ENCODE results near the gene GRIN2D. TPM values are rescaled to one million over a fixed set of nuclear protein-coding genes. Genes with fewer than 3 reads are reported as not detected.

GRIN2D gene
- total RNA-seq, 4 donors from 2014 or later, result 0.07 to 0.27 (median 0.09) TPM; not detected in 1

GRCh38 chr19:48373567-48373966 is 19.9 kb upstream of the GRIN2D start:
- in situ Hi-C loops (cut with MboI; ENCODE audit: low sequenced_read_pairs in 4 of 4) (no loop called here), intact Hi-C loops (cut with DNase I; ENCODE audit: low total_unique reads) (no loop called here)
- DNase-seq (no peak), ATAC-seq (no peak)
- H3K27ac ChIP-seq, result no peak overlapping the region
- H3K36me3 ChIP-seq, result no peaks in the 10 kb centered on the region
- H3K27me3 ChIP-seq, result no peaks in the 10 kb centered on the region
- H3K4me3 ChIP-seq, result no peak overlapping the region
- H3K9me3 ChIP-seq, result no peaks in the 10 kb centered on the region
- H3K4me1 ChIP-seq, result no peaks in the 10 kb centered on the region
- TF ChIP-seq POLR2A (IDR thresholded peaks at IDR 0.05) (no peak), CTCF (IDR thresholded peaks at IDR 0.05 in 4 of 5, conservative IDR thresholded peaks at IDR 0.05 in 1 of 5) (no peak)

GRCh38 chr19:48378194-48378570 is 15.3 kb upstream of the GRIN2D start:
- H3K36me3 ChIP-seq, result peaks cover 0 to 13% of the 10 kb centered on the region in 2 donors
- no peak for DNase-seq
- no peaks in the 10 kb centered on the region for H3K4me1 ChIP-seq
- no peaks in the 10 kb centered on the region for H3K9me3 ChIP-seq
- H3K27ac ChIP-seq, result no peak overlapping the region
- ATAC-seq, result no peak
- TF ChIP-seq POLR2A (IDR thresholded peaks at IDR 0.05) (no peak), CTCF (IDR thresholded peaks at IDR 0.05 in 4 of 5, conservative IDR thresholded peaks at IDR 0.05 in 1 of 5) (no peak)
- no peak overlapping the region for H3K4me3 ChIP-seq
- no peaks in the 10 kb centered on the region for H3K27me3 ChIP-seq
- in situ Hi-C loops (cut with MboI; ENCODE audit: low sequenced_read_pairs in 4 of 4) (no loop called here), intact Hi-C loops (cut with DNase I; ENCODE audit: low total_unique reads) (no loop called here)

GRCh38 chr19:48379058-48379457 is 14.4 kb upstream of the GRIN2D start:
- intact Hi-C loops (cut with DNase I; ENCODE audit: low total_unique reads) (no loop called here), in situ Hi-C loops (cut with MboI; ENCODE audit: low sequenced_read_pairs in 4 of 4) (no loop called here)
- H3K9me3 ChIP-seq, result no peaks in the 10 kb centered on the region
- no peak for ATAC-seq
- no peak for DNase-seq
- H3K4me3 ChIP-seq, result no peak overlapping the region
- no peak overlapping the region for H3K27ac ChIP-seq
- H3K4me1 ChIP-seq, result no peaks in the 10 kb centered on the region
- no peak for TF ChIP-seq CTCF (IDR thresholded peaks at IDR 0.05 in 4 of 5, conservative IDR thresholded peaks at IDR 0.05 in 1 of 5)
- TF ChIP-seq POLR2A (IDR thresholded peaks at IDR 0.05), result no peak
- no peaks in the 10 kb centered on the region for H3K27me3 ChIP-seq
- peaks cover 0 to 22% of the 10 kb centered on the region in 2 donors for H3K36me3 ChIP-seq

- DNase-seq (no peak), ATAC-seq (no peak)
- Histone ChIP-seq H3K9me3 (no peaks in the 10 kb centered on the region), H3K27me3 (no peaks in the 10 kb centered on the region), H3K36me3 (peaks cover 0 to 45% of the 10 kb centered on the region in 2 donors), H3K4me1 (no peaks in the 10 kb centered on the region), H3K27ac (no peak overlapping the region), H3K4me3 (no peak overlapping the region)
- in situ Hi-C loops (cut with MboI; ENCODE audit: low sequenced_read_pairs in 4 of 4), result no loop called here
- intact Hi-C loops (cut with DNase I; ENCODE audit: low total_unique reads), result no loop called here
- TF ChIP-seq CTCF (IDR thresholded peaks at IDR 0.05 in 4 of 5, conservative IDR thresholded peaks at IDR 0.05 in 1 of 5), result no peak
- no peak for TF ChIP-seq POLR2A (IDR thresholded peaks at IDR 0.05)
Measured at GRCh38 chr19:48381178-48381950, 12.1 kb upstream of the GRIN2D start.

Data from gastrocnemius medialis (tissue), 4 donors.